DND-41 (cell line): ENCODE data around the gene BEX3.

Experiments used
- ATAC-seq: fragments of 200-7000 bp; cut with Tn5 transposase; 3 replicates; pipeline ENCODE4 v1.9.1; 2021; ENCODE audit warnings: low read depth; ENCODE audit not compliant: insufficient read depth
- DNase-seq: peaks from one replicate; pipeline ENCODE4 v3.0.0-alpha.2; 2020
- H2AFZ ChIP-seq: 2 replicates; pipeline ENCODE4 v1.6.0; 2012; ENCODE audit warnings: low read depth, low read length
- H3K27ac ChIP-seq: 2 replicates; pipeline ENCODE4 v1.5.1; 2012; ENCODE audit warnings: low read length, inconsistent platforms
- H3K27me3 ChIP-seq: fragments of 200-600 bp; sonication (generic); 2 replicates; pipeline ENCODE4 v1.6.0; 2012; ENCODE audit warnings: low read length, mild to moderate bottlenecking, inconsistent platforms; ENCODE audit not compliant: insufficient read depth, poor library complexity
- H3K36me3 ChIP-seq: 2 replicates; pipeline ENCODE4 v1.5.1; 2012; ENCODE audit warnings: low read length, inconsistent platforms; ENCODE audit not compliant: insufficient read depth
- H3K4me1 ChIP-seq: 2 replicates; pipeline ENCODE4 v1.5.1; 2012; ENCODE audit warnings: mild to moderate bottlenecking, low read length; ENCODE audit not compliant: insufficient read depth
- H3K4me2 ChIP-seq: 2 replicates; pipeline ENCODE4 v1.6.0; 2012; ENCODE audit warnings: mild to moderate bottlenecking, moderate library complexity, low read length, inconsistent platforms; ENCODE audit not compliant: insufficient read depth
- H3K4me3 ChIP-seq, 2 experiments: fragments of 200-600 bp in 1 of 2; shearing (Covaris generic) in 1 of 2; 2 replicates each; pipeline ENCODE4 v1.5.1; 2012 to 2016; ENCODE audit warnings: inconsistent platforms in 2 of 2, low read length in 2 of 2, mild to moderate bottlenecking in 2 of 2, low read depth in 1 of 2, moderate library complexity in 1 of 2
- H3K79me2 ChIP-seq: 2 replicates; pipeline ENCODE4 v1.6.0; 2012; ENCODE audit warnings: low read length, inconsistent platforms; ENCODE audit not compliant: insufficient read depth
- H3K9ac ChIP-seq: 2 replicates; pipeline ENCODE4 v1.6.0; 2012; ENCODE audit warnings: low read depth, mild to moderate bottlenecking, inconsistent platforms, low read length, moderate library complexity
- H3K9me3 ChIP-seq: 2 replicates; pipeline ENCODE4 v1.5.1; 2012; ENCODE audit warnings: low read length, moderate library complexity, mild to moderate bottlenecking, inconsistent platforms; ENCODE audit not compliant: insufficient read depth, severe bottlenecking
- H4K20me1 ChIP-seq: 2 replicates; pipeline ENCODE4 v1.6.0; 2012; ENCODE audit warnings: low read length; ENCODE audit not compliant: insufficient read depth
- CTCF ChIP-seq: IDR thresholded peaks from 2 replicates; pipeline ENCODE4 v1.5.1; 2012; ENCODE audit warnings: borderline replicate concordance, low read length, moderate library complexity, mild to moderate bottlenecking; ENCODE audit not compliant: poor library complexity, severe bottlenecking; ENCODE audit errors: extremely low read depth
- EZH2 ChIP-seq: IDR thresholded peaks from 3 replicates; pipeline ENCODE4 v1.6.1; 2012; ENCODE audit warnings: borderline replicate concordance, low read depth, mild to moderate bottlenecking, moderate library complexity, low read length, inconsistent platforms; ENCODE audit not compliant: severe bottlenecking

Gene BEX3

GRCh38 chrX:103399744-103400143, 23.4 kb downstream of the BEX3 start:
- Histone ChIP-seq H3K36me3 (no peaks in the 10 kb centered on the region), H3K27me3 (no peaks in the 10 kb centered on the region), H3K4me1 (no peaks in the 10 kb centered on the region), H4K20me1 (no peaks in the 10 kb centered on the region), H3K79me2 (no peaks in the 10 kb centered on the region), H3K9me3 (no peaks in the 10 kb centered on the region), H3K27ac (no peak overlapping the region), H2AFZ (no peak overlapping the region), H3K4me2 (no peak overlapping the region), H3K4me3 (no peak overlapping the region), H3K9ac (no peak overlapping the region)
- ATAC-seq, result no peak
- no peak for DNase-seq
- TF ChIP-seq CTCF, result no peak
- no peak for TF ChIP-seq EZH2

GRCh38 chrX:103400931-103401330, 24.6 kb downstream of the BEX3 start:
- no peaks in the 10 kb centered on the region for H3K79me2 ChIP-seq
- H3K4me1 ChIP-seq, result no peaks in the 10 kb centered on the region
- H2AFZ ChIP-seq, result no peak overlapping the region
- ATAC-seq (no peak), DNase-seq (no peak)
- H3K27ac ChIP-seq, result no peak overlapping the region
- H3K9me3 ChIP-seq, result no peaks in the 10 kb centered on the region
- no peak overlapping the region for H3K4me2 ChIP-seq
- no peak overlapping the region for H3K4me3 ChIP-seq
- H4K20me1 ChIP-seq, result no peaks in the 10 kb centered on the region
- H3K9ac ChIP-seq, result no peak overlapping the region
- no peaks in the 10 kb centered on the region for H3K36me3 ChIP-seq
- no peaks in the 10 kb centered on the region for H3K27me3 ChIP-seq
- TF ChIP-seq CTCF (no peak), EZH2 (no peak)

GRCh38 chrX:103404231-103405008, 28.1 kb downstream of the BEX3 start:
- ATAC-seq (no peak), DNase-seq (no peak)
- no peak overlapping the region; the same call in 1 of the 2 replicates for H2AFZ ChIP-seq
- no peaks in the 10 kb centered on the region for H3K36me3 ChIP-seq
- no peak overlapping the region for H3K4me2 ChIP-seq
- no peak overlapping the region for H3K4me3 ChIP-seq
- no peaks in the 10 kb centered on the region for H4K20me1 ChIP-seq
- H3K27ac ChIP-seq, result no peak overlapping the region
- H3K4me1 ChIP-seq, result no peaks in the 10 kb centered on the region
- no peaks in the 10 kb centered on the region for H3K9me3 ChIP-seq
- no peaks in the 10 kb centered on the region for H3K27me3 ChIP-seq
- no peaks in the 10 kb centered on the region for H3K79me2 ChIP-seq
- H3K9ac ChIP-seq, result no peak overlapping the region
- TF ChIP-seq EZH2 (no peak), CTCF (no peak)
